HG03520 (cell line): ENCODE measurements around the gene PBX2.
"Not testable (repeated sequence)": the region's sequence is repeated elsewhere in the genome, so short reads cannot be mapped to it uniquely, and the experiment has no call there.

Experiments used
- ATAC-seq: cut with Tn5 transposase; IDR thresholded peaks from one replicate; pipeline ENCODE4 v1.9.1; 2021; ENCODE audit warnings: mild to moderate bottlenecking, moderate library complexity; ENCODE audit not compliant: unreplicated experiment

The PBX2 gene

DNA sequence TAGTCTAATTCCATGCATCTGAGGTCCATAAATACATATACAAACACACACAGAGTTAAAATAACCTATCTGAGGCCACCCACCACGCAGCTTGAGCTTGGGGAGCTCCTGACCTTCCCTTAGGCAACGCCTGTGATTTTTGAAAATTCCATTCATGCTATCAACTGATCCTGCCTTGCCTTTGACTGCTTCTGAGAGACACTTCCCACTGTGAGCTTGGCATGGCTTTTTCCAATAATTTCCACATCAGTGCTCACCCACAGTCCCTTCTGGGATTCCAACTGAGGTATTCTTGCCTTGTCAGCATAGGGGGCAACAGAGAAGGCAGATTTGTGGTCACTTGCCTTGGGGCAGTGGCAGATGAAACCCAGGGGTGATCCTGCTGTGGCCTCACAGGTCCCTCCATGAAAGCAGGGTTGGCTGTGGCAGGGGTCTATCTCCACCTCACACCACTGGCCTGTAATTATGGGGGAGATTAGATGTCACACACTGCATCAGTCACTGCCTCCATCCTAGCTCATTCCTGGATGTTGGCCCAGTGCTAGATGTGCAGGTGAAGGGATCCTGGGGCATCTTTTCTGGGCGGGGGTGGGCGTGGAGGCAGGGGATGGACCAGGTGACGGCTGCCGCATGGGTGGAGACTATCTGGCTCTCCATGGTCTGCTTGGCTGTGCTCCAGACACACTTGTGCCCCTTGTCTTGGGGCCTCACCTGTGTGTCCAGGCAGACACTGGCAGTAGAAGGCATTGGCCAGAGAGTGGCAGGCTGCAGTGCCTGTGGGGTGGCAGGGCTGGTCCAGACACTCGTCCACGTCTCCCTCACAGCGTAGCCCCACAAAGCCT is 13.6 kb upstream of the PBX2 start:
- no peak for ATAC-seq

DNA sequence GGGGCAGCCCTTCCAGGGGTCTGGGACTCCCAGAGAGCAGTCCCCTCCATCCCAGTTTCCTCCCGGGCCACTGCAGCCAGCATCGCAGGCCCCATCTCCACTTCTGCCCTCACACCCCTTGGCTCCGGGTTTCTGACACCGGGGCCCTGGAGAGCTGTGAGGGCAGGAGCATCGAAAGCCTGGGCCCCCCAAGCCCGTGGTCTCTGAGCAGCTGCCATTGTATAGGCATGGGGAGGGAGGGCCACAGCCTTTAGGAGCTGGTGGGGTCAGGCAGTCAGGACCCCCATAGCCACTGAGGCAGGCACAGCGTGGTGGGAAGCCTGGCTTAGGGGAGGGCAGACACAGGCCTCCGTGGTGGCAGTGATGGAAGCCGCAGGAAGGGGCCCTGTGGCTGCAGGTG is 12.2 kb upstream of the PBX2 start:
- ATAC-seq = no peak

DNA sequence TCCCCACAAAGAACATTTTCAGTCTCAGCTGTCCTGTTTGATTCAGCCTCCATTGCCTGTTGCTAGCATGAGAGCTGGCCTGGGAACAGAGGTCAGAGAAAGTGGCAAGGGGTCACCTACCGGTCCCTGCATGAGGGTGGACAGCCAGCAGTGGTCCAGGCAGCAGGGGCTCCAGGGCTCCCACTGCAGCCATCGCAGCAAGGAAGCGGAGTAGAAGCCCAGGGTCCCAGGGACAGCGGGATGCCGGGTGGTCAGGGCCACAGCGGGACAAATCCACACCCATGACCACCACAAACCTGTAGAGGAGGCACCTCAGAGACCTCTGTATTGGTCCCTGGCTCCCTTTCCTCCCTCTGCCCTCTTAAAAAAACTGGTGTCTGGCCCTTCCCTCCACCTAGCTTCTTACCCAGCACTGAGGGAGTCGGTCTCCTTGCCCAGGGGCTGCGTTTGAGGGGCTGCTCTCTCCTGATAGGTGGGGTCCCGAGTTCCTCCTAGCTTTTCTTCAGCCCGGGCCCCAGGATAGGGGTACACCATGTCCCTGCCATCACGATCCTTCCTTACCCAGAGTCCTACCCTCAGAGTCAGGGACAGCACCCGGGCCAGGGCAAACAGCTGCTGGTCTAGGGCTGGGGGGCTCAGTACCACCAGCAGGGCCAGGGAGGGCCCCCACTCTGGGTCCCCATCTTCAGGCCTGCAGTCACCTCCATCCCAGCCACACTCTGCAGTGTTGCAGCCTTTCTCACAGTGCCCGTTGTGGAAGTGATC is 10.9 kb upstream of the PBX2 start:
- ATAC-seq = no peak

DNA sequence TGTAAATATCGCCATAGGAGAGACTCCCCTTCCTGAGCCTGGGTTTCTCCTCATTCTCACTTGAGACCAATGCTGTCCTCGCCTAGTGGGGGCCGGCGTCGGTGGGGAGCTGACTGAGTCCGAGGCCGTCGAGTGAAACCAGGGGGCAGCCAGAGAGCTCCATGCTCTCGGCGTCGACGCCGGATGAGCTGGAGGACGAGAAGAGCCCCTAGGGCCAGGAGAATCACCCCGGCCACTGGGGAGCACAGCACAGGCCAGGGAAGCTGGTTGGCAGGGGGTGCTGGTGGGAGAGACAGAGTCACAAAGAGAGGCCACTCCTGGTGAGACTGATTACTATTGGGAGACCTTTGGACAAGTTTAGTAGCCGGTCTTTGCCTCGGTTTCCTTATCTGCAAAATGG is 8.9 kb upstream of the PBX2 start:
- no peak for ATAC-seq

DNA sequence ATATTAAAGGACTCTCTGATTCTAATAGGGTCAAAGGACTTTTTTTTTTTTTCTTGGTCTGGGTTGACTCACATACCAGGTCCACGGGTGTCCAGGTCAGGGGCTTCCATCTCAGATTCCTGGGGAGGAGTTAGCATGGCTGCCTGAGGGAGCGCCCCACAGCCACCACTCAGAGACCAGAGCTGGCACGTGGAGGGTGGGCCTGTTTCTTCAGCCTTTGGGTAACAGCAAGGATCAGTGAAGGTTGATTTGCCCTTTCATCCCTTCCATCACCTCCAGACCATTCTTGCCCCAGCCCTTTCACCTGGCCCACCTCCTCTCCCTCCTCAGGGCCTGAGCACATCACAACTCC is 8.3 kb upstream of the PBX2 start:
- ATAC-seq = no peak

DNA sequence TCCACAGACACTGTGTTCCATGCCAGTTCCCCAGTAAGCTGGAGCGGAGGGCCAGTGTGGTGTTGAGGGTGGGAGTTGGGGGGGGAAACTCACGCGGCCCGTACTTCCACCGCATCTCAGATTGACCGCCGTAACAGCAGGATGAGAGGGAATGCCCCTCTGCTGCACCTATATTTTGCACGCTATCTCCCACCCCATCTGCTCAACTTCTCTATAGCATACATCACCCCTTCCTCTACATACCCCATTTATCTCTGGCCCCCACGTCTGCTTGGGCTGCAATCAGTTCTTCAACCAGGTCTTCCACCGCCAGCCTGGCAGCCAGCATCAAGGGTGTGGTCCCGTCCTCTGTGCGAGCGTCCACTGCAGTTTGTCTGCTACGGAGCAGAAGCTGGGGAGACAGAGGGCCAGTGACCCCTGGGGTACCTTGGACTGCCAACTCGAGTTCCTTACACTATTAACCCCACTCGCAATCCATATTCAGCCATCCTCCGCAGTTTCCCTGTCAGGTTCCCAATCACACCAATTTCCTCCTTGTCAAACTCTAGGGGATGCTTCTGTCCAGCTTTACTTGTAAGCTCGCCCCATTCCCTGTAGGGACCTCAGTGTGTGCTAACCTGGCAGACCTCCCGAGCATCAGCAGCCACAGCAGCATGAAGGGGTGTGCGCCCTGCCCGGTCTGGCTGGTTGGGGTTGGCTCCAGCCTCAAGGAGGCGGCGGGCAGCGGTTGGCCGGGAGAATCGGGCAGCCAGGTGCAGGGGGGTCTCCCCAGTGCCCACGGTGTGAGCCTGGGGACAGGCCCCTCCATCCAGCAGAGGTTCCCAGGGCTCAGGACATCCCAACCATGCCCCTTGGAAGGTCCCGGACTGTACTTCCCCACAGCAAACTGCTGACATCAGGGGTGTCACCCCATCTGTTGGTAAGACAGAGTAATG is 6.9 kb upstream of the PBX2 start:
- no peak for ATAC-seq

DNA sequence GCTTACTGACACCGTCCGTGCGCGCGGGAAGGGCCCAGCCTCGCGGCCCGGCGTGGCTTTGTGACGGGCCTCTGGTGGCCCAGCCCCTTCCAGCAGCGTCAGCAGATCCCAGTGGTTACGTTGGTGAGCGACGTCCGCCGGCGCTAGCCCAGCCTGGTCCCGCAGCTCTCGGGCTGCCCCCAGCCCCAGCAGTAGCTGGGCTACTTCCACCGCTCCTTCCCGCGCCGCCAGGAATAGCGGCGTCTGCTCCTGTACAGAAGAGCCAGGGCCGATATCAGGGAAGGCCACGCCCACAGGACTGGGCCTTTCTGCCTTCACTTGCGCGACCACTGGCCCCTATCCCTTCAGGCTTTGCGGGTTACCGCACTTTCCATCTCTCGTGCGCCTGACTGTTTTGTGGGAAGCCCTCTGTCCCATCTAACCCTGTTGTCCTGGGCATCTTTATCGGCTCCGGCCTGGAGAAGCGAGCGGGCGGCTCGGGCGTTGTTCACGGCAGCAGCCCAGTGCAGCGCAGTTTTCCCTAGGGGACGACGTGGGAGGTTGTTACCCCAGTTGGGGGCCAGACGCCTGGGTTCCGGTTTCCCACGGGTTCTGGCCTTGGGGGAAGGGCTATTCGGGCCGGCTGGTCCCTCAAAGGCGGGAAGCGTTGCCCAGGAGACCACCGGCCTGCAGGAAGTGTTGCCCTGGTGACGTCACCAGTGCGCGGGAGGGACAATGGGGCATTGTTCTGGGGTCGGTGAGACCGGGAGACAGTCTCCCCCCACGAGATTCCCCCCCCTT is 6.1 kb upstream of the PBX2 start:
- peak; percentile 13 for ATAC-seq

DNA sequence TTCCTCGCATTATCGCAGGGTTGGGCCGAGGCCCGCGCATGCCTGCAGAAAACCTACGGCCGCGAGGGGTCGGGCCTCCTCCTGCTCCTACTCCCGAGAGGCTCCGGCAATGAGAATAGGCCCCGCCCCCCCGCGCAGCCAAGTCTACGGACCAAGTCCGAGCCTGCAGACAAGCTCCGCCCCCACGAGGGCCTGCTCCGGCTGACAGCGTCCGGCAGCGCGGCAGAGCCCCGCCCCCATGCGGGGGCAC is 5.6 kb upstream of the PBX2 start:
- ATAC-seq = peak; percentile 71

DNA sequence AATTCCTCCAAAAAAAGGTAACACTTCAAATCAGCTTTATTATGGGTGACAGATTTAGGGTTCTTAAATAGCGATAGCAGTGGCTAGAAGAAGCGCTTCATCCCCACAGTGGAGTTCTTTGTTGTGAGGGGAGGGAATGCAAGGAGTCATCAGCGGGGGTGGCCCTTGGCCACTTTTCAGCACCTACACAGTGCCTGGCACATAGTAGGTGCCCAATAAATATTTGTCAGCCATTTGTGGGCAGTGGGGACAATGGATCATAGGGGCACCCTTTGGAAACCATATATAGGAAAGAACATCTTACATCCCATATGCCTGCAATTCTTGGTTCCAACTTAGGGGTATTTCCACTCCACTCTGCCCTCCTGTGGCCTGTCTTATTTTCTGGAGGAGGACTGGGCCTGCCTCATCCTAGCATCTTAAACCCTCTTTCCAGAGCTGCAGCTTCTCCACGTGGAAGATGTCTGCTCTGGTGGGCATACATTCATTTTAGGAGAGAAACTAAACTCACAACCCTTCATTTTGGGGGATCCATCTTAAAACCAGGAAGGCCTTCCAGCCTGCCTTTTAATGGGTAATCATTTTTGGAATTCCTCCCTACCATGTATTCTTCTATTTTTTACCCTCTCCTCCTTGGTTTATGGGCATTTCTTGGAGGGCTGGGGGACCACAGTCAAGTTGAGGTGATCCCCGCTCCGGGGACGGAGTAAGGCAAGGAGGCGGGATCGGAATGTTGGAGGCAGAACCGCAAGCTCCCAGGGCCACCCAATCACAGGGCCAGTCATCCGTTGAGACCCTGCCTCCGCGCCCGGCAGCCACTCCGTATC is 5.0 kb upstream of the PBX2 start:
- ATAC-seq = no peak

DNA sequence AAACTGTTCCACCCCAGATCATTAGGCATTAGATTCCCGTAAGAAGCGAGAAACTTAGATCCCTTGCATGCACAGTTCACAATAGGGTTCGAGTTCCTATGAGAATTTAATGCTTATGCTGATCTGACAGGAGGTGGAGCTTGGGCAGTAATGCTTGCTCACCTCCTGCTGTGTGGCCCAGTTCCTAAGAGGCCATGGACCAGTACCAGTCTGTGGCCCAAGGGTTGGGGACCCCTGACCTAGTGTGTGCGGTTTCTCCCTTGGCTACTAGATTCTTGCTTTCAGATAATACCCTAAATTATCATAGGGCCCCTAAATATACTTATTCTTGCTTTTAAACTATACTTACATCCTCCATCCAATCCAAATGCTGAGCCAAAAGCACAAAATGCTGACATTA is 4.4 kb upstream of the PBX2 start:
- no peak for ATAC-seq

DNA sequence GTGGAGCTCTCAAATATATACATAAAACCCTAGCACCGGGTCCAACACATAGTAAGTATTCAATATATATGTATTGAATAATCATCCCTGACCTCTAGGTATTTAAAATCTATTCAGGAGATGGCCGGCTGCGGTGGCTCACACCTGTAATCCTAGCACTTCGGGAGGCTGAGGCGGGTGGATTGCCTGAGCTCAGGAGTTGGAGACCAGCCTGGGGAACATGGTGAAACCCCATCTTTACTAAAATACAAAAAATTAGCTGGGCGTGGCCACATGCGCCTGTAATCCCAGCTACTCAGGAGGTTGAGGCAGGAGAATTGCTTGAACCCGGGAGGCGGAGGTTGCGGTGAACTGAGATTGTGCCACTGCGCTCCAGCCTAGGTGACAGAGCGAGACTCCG is 3.1 kb upstream of the PBX2 start:
- not testable (repeated sequence) for ATAC-seq

DNA sequence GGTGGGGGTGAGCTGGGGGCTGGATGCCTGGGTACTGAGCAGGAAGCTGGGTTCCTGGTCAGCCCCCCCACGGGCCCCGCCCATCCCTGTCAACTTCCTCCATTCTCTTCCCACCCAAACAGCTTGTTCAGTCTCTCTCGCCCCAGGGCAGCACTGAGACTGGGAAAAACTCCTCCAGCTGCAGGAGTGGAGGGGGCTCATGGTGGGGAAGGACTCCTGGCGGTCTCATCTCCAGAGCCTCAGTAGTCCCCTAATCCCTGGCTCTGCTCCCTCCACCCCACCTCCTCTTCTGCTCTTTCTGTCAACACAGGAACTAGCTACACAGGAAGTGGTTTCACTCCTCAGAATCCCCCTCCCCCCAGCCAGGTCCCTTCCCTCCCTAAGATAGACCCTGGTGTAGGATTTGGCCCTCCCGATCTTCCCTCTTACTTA is 2.6 kb upstream of the PBX2 start, which contains the start of gene GPSM3:
GPSM3 (minus strand) TSS at position 36 of the 432 bp plus-strand sequence. CDS start 130 bp downstream, outside the sequence.
- ATAC-seq = no peak

DNA sequence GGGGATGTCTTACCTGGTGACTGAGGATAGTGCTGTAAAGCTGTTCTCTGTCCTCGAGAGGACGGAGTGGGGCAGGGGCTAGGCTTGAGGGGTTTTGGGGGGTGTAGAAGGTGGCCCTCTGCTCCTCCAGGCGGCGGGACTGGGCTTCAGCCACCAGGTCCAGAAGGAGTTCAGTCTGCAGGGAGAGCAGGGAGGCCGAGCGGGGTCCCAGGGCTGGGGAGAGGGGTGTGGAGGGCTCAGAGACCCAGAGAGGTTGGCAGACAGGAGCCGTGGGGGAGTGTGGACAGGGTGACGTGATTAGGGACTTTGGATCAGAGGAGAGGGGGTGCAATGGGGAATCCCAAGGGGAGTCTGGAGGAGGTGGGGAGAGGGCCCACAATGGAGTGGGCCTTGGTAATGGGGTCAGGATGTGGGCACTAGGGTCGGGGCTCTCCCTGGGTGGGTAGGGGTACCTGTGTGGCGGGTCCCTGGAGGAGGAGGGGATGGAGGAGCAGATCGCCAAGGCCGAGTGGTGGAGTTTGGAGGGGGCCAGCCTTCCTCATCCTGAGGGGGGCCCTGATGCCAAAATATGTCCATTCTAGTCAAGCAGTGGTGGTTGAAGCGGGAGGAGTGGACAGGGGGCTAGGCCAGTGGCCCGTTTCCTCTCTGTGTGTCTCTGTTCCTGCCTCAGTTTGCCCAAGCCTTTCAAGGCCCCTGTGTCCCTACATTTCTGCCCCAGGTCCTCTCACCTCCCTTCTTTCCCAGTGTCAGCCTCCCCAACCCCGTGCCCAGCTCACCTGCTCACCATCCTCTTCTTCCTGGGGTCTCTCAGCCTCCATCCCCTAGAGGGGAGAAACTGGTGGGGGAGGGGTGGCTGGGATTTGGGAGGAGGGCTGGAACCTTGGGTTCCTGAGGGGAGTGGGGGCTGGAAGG is 1.9 kb upstream of the PBX2 start:
- no peak for ATAC-seq

DNA sequence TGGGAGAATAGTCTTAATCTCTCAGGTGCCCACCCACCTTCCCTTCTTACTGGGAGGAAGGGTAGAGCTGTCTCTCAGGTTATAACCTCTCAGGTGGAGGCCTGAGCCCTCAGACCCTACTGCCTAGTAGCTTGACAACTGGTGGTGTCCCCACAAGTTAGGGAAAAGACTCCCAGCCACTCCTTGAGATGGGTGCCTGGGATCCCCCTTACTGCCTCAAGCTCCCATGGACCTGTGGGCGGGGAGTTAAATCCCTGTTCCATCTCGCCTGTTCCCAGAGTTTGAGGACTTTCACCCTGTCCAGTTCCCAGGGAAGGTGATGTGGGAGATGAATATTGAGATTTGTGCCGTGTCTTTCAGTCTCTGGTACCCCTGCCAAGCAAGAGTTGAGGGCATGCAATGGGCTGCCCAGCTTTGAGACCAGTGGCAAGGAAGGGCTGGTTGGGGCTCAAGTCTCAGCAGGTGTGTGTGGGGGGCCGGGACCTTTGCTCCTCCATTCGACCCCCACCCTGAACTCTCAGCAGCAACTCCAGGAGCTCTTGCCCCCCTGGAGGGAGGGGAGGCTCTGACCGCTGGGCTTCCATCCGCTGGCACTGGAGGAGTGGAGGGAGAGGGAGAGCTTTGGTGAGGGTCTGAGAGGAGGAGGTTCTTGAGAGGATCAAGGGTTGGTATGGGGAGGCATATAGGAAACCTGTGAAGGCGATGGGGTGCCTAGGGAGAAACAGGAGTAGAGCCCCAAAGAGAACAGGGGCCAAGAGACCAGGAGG is 1.1 kb upstream of the PBX2 start:
- ATAC-seq = no peak

DNA sequence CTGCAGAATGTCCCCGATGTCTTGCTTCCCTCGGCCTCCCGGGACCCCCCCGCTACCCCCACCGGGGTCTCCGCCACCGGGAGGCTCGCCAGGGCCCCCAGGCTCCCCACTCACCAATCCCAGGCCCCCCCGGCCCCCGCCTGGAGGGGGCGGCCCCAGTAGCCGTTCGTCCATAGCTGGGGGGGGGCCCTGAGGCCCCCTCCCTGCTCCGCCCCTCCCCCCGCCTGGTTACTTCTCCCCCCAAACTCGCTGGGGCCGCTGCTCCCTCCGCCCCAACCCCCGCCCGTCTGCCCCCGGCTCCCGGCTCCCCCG is 304 bp downstream of the PBX2 start:
- ATAC-seq = no peak

DNA sequence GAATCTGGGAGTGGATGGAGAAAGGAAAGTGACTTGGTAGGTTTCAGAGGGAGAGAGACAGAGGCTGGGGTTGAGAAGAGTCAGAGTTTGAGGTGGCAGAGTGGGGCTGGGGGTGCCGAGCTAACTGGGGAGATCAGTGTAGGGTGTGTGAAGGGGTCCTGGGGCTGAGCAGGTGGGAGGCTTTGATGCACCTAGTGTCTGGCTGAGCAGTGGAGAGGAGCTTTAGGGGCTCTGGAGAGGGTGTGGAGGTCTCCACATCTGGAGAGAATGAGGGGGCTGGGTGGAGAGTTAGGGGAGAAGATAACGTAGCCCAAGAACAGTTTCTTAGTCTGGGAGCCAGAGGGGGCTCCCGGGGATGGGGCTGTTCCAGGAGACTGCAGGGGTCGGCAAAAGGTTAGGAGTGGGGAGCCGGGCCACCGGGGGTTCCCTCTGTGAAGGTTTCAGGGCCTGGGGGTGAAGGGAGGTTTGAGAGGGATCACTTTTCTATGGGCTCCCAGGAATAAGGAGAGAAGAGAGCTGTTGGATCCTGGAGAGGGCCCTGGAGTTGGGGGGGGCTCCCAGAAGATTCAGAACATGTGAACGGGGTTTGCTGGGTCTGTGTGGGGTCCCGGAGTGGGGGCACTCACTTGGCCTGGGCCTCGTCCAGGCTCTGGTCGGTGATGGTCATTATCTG is 797 bp downstream of the PBX2 start:
- ATAC-seq = no peak

DNA sequence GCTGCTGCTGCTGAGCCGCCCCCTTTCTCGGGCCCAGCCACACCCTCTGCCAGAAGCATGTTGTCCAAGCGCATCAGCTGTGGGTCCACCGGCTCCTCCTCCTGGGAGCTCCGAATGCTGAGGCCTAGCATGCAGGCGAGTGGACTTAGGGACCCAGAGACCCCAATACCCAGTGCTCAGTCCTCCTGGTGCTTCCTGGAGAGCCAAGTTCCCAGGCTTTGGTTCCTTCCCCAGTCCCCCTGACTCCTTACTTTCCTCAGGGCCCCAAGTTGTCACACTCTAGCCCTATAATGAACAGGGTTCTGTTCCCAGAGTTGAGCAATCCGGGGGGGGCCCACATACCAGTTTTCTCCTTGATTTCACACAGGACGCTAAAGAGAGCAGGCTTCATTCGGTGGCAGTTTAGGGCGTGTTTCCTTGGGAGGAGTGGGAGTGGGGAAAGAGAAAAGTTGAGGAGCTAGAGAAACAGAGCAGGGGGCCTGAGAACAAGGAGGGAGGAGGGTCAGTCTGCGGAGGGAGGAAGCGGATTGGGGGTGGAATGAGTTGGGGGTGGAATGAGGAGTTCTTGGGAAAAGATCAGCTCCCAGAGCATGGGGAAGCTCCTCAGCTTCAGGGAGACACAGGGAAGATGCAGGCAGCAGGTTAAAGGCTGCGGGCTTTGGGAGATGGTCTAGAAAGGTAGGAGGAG is 1.5 kb downstream of the PBX2 start:
- no peak for ATAC-seq
